KBM-7 (cell line): Measurements from ENCODE around the gene SYNGAP1.
"Not testable (repeated sequence)": the region's sequence is repeated elsewhere in the genome, so short reads cannot be mapped to it uniquely, and the experiment has no call there.

Experiments
- DNase-seq: peaks from one replicate; pipeline ENCODE4 v3.0.0-alpha.2; 2015
- in situ Hi-C: fragments of 300-500 bp; cut with MboI; formaldehyde crosslinking; loops from 2 replicates; pipeline ENCODE4 v1.14.3; 2020; ENCODE audit warnings: low sequenced_read_pairs, low pct_unique_long_range_greater_than_20kb, mixed read lengths

Gene SYNGAP1

DNA sequence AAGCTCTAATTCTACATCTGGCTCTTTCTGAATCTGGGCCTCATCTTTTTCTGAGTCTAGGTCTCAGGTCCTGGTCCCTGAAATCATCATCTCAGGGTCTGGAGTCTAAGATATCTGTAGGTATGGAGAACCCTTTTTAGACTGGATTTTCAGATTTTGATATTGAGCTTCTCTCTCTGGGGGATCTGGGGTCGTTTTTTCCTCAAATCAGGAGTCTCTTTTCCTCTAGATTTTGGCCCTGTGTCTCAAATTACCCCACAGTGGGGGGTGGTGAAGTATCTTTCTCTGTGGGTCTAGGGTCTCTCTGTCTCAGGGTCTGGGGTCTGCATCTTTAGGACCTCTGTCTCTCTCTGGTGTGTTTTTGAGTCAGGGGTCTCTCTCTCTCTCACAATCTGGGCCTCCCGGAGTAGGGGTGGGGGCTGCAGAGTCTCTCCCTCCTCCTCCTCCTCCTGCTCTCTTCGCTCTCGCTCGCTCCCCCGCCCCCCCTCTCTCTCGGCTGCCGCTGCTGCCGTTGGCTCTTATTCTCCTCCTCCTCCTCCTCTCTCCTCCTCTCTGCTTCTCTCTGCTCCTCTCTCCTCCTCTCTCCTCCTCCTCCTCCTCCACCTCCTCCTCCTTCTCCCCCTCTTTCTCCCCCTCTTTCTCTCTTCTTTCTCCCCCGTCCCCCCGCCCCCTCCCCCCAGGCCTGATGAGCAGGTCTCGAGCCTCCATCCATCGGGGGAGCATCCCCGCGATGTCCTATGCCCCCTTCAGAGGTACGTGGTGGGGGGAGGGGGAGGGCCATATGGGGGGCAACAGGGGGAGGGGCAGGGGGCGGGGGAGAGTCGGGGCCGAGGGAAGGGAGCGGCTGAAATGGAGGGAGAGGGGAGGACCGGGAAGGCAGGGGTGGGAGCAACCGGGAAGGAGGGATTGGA, at the start of gene SYNGAP1:
Gene SYNGAP1, plus strand, starts transcription at position 486 of the 911 bp plus-strand sequence. Its CDS starts 200 bp downstream, at position 686.
- DNase-seq = no peak
- in situ Hi-C loops = no loop called here

DNA sequence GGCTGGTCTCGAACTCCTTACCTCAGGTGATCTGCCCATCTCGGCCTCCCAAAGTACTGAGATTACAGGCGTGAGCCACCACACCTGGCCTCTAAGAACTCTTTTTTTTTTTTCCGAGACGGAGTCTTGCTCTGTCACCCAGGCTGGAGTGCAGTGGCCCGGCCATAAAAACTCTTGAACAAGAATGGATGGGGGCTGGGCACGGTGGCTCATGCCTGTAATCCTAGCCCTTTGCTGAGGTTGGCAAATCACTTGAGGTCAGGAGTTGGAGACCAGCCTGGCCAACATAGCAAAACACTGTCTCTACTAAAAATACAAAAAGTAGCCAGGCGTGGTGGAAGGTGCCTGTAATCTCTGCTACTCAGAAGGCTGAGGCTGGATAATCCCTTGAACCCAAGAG, 48.0 kb upstream of the SYNGAP1 start:
- DNase-seq, in situ Hi-C loops: not testable (repeated sequence)

DNA sequence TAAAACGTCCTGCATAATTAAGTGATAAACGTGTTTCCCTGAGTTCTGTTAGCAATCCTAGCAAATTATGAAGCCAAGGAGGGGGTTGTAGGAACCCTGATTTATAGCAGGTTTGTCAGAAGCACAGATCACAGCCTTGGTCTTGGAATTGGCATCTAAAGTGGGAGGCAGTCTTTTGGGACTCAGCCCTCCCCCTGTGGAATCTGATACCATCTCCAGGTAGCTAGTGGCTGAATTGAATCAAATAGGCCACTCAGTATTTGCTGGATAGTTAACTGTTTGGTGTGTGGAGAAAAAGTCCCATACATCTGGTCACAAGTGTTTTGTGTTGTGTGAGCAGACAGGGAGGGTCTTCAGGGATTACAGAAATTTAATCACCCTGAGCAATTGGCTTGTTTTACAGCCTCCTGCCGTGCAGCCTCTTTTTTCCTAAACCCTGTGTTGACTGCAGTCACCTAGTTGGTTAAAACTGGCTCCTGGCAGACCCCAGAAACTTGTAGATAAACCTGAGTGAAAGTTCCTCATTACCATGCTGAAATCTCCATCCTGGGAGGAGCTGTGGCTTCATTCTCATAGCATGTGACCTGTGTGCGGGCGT, 47.2 kb upstream of the SYNGAP1 start:
- in situ Hi-C loops = no loop called here
- DNase-seq = no peak

DNA sequence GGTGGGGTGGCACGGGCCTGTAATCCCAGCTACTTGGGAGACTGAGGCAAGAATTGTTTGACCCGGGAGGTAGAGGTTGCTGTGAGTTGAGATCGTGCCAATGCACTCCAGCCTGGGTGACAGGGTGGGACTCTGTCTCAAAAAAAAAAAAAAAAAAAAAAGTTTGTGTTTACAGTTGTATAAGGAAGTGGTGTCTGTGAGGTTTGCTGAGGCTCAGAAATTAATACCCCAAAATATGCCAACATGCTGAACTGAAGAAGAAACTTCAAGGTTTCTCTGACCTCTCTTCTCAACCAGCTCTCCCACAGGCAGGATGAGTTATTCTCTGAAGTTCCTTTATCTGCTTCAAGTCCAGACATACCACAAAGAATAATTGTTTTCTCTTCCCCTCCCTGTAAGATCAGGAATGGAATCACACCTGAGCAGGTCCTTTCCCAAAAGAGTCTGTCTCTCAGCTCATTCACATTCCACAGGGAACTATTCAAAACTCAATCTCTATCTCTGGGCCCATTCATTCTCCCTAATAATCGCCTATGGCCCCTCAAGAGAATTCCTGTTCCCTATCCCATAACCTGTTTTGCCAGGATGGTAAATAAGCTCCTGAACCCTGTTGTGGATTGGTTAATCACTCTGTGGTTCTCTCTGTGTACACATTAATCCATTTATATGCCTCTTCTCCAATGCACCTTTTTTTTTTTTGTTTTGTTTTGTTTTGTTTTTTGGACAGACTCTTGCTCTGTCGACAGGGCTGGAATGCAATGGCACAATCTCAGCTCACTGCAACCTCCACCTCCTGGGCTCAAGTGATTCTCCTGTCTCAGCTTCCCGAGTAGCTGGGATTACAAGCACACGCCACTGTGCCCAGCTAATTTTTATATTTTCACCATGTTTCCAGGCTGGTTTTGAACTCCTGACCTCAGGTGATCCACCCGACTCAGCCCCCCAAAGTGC, 45.6 kb upstream of the SYNGAP1 start:
- in situ Hi-C loops = no loop called here
- no peak for DNase-seq

DNA sequence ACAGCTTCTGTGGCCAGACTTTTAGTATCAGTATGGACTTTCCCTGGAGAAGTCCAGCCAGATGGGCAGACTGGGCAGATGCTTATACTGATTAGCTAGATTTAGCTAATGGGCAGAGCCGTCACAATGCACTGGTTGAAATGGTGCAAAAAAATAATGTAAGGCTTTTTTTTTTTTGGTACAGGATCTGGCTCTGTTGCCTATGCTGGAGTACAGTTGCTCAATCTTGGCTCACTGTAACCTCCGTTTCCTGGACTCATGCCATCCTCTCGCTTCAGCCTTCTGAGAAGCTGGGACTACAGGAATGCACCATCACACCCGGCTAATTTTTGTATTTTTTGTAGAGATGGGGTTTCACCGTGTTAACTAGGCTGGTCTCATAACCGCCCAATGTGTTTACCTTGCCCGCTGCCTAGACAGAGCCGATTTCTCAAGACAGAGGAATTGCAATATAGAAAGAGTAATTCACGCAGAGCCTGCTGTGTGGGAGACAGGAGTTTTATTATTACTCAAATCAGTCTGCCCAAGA, 44.7 kb upstream of the SYNGAP1 start:
- DNase-seq = peak; percentile 52
- in situ Hi-C loops = no loop called here

DNA sequence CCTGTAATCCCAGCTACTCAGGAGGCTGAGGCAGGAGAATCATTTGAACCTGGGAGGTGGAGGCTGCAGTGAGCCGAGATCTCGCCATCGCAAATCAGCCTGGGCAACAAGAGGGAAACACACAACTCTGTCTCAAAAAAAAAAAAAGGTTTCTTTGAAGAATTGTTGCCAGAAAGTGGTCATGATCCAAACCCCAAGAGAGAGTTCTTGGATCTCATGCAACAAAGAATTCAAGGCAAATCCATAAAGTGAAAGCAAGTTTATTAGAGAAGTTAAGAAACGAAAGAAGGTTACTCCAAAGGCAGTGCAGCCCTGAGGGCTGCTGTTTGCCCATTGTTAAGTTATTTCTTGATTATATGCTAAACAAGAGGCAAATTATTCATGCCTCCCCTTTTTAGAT, 42.7 kb upstream of the SYNGAP1 start:
- DNase-seq = no peak
- in situ Hi-C loops = no loop called here

DNA sequence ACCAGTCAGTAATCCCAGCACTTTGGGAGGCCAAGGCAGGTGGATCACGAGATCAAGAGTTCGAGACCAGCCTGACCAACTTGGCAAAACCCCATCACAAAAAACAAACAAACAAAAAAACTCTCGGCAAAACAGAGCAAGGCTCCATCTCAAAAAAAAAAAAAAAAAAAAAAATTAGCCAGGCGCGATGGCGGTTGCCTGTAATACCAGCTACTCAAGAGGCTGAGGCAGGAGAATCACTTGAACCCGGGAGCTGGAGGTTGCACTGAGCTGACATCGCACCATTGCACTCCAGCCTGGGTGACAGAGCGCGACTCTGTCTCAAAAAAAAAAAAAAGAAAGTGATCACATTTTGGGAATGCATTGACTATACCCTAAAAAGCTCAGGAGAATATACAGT, 40.7 kb upstream of the SYNGAP1 start:
- DNase-seq, in situ Hi-C loops: not testable (repeated sequence)

DNA sequence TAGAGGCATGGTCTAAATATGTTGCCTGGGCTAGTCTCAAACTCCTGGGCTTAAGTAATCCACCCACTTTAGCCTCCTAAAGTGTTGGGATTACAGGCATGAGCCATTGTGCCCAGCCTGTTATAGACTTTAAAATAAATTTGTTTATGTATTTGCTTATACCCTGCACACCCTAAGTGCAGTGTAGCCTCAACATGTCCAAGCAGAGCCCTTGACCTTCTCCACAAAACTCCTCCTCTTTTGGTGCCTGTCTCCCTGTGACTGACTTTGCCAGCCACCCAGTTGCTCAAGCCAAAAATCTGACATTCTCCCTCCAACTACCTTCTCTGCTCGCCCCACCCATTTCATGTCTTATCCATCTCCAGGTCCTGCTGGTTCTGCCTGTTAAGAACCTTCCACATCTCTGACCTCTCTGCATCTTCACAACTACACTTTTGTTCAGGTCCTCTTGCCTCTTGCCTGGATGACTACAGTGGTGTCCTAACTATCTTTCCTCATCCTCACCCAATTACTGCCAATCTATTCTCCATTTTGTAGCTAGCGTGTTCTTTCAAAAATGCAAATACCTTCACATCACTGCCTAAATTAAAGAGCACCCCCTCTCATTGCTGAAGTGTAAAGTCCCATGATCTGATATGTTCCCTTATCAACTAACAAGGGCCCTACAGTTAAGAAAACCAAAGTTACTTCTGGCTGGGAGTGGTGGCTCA, 39.4 kb upstream of the SYNGAP1 start:
- in situ Hi-C loops = no loop called here
- no peak for DNase-seq

DNA sequence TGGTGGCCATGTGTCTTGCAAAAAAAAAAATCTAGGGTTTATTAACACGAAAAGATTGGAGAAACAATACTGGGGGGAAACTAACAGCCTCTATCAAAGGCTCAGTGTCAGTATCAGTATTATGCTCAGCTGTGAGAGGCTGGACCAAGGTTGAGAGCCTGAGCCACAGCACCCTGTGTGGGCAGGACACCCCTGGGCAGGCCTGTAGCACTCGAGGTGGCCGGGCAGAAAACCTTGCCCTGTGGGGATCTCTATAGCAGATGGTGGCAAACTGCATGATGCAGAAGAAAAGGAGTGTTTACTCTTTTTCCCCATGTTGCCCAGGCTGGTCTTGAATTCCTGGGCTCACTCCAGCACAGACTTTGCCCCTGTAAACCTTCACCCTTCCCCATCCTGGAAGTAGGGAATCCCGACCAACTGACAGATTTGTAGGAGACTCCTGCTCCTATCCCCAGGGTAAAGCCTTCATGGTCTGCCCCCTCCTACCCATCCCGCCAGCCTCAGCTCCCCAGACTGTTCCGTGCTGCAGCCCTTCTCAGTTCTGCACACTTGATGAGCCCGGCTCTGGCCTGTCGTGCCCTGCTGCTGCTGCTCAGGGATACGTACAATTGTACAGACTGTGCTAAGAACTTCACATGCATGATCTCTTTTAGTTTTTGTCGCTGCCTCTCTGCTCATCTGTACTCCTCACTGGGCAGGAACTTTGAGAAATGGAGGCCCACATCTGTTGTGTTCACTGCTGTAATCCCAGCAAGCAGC, 36.3 kb upstream of the SYNGAP1 start:
- in situ Hi-C loops = no loop called here
- no peak for DNase-seq

DNA sequence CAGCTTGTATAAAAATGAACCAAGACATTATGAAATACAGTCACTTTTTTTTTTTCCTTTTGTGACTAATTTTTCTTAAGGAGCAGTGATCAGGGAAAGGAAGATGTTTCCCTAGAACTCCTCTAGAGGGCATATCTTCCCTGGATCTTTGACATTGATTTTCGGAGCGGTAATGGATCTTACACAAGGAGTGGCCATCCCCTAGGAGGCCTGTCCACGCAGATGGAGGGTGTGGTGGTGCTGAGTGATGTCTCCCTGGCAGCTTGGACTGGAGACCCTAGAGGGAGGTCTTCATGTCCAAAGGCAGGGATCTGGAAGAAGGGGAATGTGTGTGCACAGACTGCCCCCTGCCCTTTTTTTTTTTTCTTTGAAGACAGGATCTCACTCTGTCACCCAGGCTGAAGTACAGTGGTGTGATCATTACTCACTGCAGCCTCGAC, 35.3 kb upstream of the SYNGAP1 start:
- in situ Hi-C loops = no loop called here
- peak; percentile 28 for DNase-seq

DNA sequence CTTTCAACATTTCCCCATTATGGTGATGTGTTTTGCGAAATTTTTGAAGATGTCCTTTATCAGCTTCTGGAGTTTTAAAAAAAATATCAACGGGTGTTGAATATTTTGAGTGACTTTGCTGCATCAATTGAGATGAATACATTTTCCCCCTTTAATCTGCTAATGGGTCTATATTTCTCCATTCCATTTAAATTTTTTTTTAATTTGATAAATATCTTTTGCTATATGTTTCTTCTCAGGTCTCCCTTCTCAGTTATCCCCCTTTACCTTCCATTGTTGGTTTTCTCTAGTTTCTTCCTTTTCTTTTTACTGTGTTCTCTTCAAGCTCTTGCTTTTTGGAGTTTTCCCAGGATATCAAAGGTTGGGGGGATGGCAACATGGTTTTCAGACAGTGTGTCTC, 29.7 kb upstream of the SYNGAP1 start:
- in situ Hi-C loops = no loop called here
- DNase-seq = no peak

DNA sequence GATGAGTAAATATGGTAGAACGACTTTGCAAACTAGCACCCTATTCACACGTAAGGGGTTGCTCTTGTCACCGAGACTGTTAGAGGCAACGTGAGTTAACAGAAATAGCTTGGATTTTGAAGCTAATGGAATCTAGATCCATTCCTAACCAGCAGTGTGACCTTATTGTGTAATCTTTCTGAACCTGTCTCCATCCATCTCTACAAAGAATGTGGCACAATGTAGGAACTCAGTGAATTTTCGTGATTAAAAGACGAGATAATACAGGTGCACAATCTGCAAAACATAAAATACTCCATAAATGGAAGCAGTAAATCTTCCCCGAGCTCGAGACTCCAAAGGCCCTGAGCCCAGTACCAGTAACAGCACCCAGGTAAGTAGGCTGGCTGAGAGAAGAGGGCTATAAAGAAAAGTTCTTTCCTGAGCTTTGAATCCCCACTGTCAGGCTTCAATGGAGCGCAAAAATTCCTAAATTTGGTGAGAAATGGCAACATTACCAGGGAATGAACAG, 29.0 kb upstream of the SYNGAP1 start:
- in situ Hi-C loops = no loop called here

DNA sequence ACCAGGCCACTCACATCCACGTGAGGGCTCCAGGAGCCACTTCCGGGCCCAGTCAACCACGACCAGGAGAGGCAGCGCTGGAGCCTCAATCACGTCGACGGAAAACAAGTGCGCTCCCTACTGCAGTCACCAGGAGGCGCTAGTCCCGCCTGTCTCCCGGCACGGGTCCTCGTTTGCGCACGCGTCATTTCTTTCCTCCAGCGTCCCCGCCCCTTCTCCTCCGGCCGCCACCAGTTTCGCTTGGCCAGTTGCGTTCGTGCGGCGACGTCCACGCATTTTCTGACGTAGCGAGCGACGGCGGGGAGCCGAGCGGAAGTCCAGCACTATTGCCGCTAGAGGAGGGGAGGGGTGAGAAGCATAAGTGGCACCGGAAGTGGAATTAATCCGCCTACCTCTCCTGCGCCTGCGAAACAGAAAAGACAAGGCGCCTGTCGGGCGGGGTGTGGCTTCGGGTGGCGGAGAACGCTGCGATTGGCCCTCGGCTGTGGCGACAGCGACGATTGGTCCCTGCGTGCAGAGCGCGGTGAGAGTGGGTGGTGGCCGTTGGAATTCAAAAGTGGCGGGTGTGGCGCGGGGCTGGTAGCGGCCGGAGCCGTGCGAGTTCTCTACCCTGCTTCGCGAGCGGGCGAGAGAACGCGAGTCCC, 28.5 kb upstream of the SYNGAP1 start, which contains the start of gene KIFC1:
Gene KIFC1, plus strand, starts transcription at position 546 of the 644 bp plus-strand sequence. CDS start 163 bp downstream, outside the sequence.
- DNase-seq = peak; percentile 100
- in situ Hi-C loops = no loop called here

More for the DNA sequence above, 29.0 kb upstream of the SYNGAP1 start:
- DNase-seq = no peak

DNA sequence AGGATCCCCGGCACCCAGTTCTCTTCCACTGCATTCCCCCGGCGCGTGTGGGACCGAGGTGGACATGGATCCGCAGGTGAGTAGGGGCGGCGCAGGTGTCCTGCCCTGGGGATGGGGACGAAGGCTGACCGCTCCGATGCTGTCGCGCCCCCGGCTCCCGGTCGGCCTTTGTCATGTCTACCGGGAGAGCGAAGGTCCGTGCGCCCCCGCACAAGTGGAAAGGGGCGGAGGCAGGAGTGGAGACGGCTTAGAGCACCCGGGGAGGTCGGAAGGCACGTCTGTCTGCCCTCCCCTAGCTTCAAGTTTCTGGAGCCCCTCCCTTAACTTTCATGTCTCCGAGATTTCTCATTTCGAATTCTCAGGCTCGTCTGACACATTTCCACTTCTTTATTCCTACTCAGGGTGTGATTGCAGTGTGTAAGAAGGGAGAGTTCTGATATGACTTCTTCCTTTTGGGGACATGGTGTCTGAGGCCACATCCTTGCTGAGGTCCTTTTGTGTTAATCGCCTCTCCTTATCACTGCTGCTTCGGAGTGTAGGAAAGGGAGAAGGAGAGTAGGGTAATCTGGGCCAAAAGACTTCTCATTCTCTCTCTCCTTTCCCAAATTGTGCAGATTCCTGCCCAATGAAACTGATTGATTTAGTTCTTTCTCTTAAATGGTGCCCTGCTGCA, 27.8 kb upstream of the SYNGAP1 start:
- in situ Hi-C loops = no loop called here
- DNase-seq = peak; percentile 45

DNA sequence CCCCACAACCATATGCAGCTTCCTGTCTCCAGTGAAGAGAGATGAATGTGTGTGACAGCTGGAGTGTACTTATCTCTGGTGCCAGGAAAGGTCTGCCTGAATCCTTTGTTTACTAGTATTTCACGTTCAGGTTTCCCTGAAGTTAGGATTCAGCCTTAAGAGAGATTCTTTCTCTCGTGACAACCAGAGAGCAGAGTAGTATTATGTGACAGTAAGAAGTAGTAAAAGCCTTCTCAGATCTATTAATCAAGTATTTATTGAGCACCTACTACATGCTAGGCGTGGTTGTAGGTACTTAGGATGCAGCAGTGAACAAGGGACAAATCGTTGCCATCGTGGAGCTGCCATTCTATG, 27.3 kb upstream of the SYNGAP1 start:
- DNase-seq = no peak
- in situ Hi-C loops = no loop called here

DNA sequence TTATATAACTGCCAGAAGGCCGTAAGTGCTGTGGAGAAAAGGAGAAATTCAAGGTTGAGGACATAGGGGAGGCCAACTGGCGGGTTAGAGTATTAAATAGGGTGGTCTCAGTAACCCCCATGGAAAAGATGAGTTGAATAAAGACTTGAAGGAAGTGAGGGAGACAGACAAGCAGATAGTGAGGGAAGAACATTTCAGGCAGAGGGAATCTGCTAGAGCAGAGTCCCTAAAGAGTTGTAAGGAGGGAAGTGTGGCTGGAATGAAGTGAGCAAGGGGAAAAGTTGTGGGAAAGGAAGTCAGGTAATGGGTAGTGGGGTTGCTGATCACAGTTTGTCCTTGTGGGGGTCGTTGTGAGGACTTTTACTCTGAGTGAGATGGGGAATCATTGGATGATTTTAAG, 26.9 kb upstream of the SYNGAP1 start:
- no peak for DNase-seq
- in situ Hi-C loops = no loop called here

DNA sequence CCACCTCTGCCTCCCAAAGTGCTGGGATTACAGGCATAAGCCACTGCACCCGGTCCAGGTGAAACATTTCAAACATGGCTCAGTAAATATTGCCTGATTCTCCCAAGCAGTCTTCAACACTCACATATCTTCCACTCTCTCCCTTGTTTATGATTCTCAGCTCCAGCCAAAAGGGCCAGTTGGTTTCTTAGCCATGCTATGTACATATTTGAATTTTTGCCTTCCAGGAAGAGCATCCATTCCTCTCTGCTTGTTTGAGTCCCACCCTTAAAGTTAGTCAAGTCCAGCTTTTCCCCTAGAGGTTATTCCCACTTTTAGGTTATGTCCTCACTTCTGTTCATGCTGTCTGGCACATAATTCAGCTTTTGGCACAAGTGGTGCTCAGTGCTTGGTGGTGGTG, 22.3 kb upstream of the SYNGAP1 start:
- in situ Hi-C loops = no loop called here
- no peak for DNase-seq
